ENCODE measurements around the gene AP1B1. TPM values are rescaled to one million over a fixed set of nuclear protein-coding genes. Genes with fewer than 3 reads are reported as not detected.
"Not testable (repeated sequence)": the region's sequence is repeated elsewhere in the genome, so short reads cannot be mapped to it uniquely, and the experiment has no call there.

Gene AP1B1
- total and polyA plus RNA-seq, 4 donors = 17.6 to 63.4 (median 44.0) TPM

DNA sequence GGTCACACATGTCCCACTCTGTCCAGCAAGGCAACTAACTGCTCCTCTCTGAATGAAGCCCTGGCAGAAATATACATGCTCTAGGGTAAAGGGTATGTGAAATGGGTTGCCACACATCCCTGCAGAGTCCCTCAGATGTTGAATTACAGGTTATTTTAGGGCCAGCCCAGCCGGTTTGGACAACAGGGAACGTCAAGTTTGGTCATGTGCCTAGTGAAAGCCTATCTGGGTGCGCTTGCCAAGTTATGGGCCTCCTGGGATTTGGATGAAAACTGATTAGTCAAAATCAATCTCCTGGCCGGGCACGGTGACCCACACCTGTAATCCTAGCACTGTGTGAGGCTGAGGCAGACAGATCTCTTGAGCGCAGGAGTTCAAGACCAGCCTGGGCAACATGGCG, 10.4 kb downstream of the AP1B1 start:
- Histone ChIP-seq H3K36me3 (ENCODE audit: control insufficient read depth in 4 of 4, insufficient read depth in 3 of 4, low read depth in 1 of 4, low read length in 3 of 4) (peaks cover 0 to 9% (median under 1%) of the 10 kb centered on the region in 4 donors), H3K27me3 (ENCODE audit: control insufficient read depth in 4 of 4, insufficient read depth in 4 of 4, low read length in 3 of 4) (no peaks in the 10 kb centered on the region), H3K9me3 (ENCODE audit: control insufficient read depth in 4 of 4, low read length in 3 of 4) (no peaks in the 10 kb centered on the region), H3K27ac (ENCODE audit: low read depth in 1 of 2, low read length in 2 of 2) (no peak overlapping the region), H3K9ac (ENCODE audit: low read depth in 1 of 2, low read length in 2 of 2) (no peak overlapping the region), H3K4me1 (ENCODE audit: control insufficient read depth in 4 of 4, insufficient read depth in 4 of 4, low read length in 3 of 4) (peaks cover 0 to 13% (median 8%) of the 10 kb centered on the region in 4 donors), H3K4me3 (ENCODE audit: low read depth in 1 of 3, low read length in 3 of 3) (no peak overlapping the region)
- no peak for DNase-seq (ENCODE audit: low spot score)
- TF ChIP-seq SP1 (IDR thresholded peaks at IDR 0.05) = peak; percentile 56
- TF ChIP-seq RXRA (IDR thresholded peaks at IDR 0.05) = peak; percentile 27 to 47
- TF ChIP-seq, protein P1, sequence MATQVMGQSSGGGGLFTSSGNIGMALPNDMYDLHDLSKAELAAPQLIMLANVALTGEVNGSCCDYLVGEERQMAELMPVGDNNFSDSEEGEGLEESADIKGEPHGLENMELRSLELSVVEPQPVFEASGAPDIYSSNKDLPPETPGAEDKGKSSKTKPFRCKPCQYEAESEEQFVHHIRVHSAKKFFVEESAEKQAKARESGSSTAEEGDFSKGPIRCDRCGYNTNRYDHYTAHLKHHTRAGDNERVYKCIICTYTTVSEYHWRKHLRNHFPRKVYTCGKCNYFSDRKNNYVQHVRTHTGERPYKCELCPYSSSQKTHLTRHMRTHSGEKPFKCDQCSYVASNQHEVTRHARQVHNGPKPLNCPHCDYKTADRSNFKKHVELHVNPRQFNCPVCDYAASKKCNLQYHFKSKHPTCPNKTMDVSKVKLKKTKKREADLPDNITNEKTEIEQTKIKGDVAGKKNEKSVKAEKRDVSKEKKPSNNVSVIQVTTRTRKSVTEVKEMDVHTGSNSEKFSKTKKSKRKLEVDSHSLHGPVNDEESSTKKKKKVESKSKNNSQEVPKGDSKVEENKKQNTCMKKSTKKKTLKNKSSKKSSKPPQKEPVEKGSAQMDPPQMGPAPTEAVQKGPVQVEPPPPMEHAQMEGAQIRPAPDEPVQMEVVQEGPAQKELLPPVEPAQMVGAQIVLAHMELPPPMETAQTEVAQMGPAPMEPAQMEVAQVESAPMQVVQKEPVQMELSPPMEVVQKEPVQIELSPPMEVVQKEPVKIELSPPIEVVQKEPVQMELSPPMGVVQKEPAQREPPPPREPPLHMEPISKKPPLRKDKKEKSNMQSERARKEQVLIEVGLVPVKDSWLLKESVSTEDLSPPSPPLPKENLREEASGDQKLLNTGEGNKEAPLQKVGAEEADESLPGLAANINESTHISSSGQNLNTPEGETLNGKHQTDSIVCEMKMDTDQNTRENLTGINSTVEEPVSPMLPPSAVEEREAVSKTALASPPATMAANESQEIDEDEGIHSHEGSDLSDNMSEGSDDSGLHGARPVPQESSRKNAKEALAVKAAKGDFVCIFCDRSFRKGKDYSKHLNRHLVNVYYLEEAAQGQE (IDR thresholded peaks at IDR 0.05) = no peak
- 53% methylated on average over 7 of the region's 7 CpGs for WGBS

DNA sequence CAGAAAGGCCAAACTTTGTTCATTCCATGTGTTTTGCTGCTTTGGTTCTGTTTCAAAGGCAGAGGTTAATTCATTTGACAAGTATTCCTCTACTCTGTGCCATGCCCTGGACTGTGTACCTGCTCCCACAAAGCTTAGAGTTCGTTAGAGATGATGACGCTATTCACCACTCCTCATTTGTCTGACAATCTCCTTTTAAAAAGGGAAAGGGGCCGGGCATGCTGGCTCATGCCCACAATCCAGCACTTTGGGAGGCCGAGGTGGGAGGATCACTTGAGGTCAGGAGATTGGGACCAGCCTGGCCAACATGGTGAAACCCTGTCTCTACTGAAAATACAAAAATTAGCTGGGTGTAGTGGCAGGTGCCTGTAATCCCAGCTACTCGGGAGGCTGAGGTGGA, 11.7 kb downstream of the AP1B1 start:
- not testable (repeated sequence) for H3K27ac ChIP-seq (ENCODE audit: low read depth in 1 of 2, low read length in 2 of 2); H3K9ac ChIP-seq (ENCODE audit: low read depth in 1 of 2, low read length in 2 of 2)

DNA sequence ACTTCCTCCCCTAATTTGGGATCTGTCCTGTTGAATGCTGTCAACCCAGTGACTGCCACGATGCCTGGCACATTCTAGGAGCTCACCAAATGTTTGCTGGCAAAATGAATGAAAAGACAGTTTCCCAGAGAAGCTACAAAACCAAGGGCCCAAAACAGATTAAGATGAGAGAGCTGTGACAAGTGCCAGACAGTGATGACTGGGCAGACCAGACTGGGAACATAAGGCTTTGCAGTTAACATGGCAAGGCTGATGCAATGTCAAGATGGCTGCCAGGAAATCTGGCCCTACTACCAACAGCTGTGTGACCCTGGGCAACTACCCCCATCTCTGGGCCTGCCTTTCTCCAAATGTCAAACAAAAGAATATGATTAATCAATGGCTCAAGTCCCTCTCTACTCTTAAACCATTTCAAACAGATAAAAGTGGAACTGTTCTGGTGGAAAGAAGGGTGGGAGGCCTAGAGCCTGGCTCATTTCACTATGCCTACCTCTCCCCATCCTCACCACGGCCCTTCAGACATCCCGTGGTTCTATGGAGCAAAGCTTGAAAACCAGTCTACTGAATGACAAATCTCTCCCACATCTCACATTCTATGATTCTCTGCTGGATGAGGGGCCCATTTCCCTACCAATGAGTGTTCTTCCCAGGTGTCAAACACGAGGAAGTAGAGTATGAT, 12.8 kb downstream of the AP1B1 start:
- no peak overlapping the region for H3K9ac ChIP-seq (ENCODE audit: low read depth in 1 of 2, low read length in 2 of 2)
- peaks cover 2 to 9% (median 4%) of the 10 kb centered on the region in 4 donors for H3K36me3 ChIP-seq (ENCODE audit: control insufficient read depth in 4 of 4, insufficient read depth in 3 of 4, low read depth in 1 of 4, low read length in 3 of 4)
- DNase-seq (ENCODE audit: low spot score) = no peak
- no peak overlapping the region for H3K4me3 ChIP-seq (ENCODE audit: low read depth in 1 of 3, low read length in 3 of 3)
- no peaks in the 10 kb centered on the region for H3K9me3 ChIP-seq (ENCODE audit: control insufficient read depth in 4 of 4, low read length in 3 of 4)
- H3K4me1 ChIP-seq (ENCODE audit: control insufficient read depth in 4 of 4, insufficient read depth in 4 of 4, low read length in 3 of 4) = peaks cover 0 to 4% (median 0%) of the 10 kb centered on the region in 4 donors
- no peaks in the 10 kb centered on the region for H3K27me3 ChIP-seq (ENCODE audit: control insufficient read depth in 4 of 4, insufficient read depth in 4 of 4, low read length in 3 of 4)
- no peak overlapping the region for H3K27ac ChIP-seq (ENCODE audit: low read depth in 1 of 2, low read length in 2 of 2)
- WGBS = 89% methylated on average over 4 of the region's 4 CpGs
- TF ChIP-seq RAD21 (IDR thresholded peaks at IDR 0.05) = no peak
- no peak for TF ChIP-seq SP1 (IDR thresholded peaks at IDR 0.05)
- TF ChIP-seq RXRA (IDR thresholded peaks at IDR 0.05) = no peak
- no peak for TF ChIP-seq TAF1 (conservative IDR thresholded peaks at IDR 0.05)
- no peak for TF ChIP-seq EGR1 (IDR thresholded peaks at IDR 0.05; ENCODE audit: low read depth in 2 of 2)
- TF ChIP-seq NR2F2 (IDR thresholded peaks at IDR 0.05) = no peak
- TF ChIP-seq, protein P2, sequence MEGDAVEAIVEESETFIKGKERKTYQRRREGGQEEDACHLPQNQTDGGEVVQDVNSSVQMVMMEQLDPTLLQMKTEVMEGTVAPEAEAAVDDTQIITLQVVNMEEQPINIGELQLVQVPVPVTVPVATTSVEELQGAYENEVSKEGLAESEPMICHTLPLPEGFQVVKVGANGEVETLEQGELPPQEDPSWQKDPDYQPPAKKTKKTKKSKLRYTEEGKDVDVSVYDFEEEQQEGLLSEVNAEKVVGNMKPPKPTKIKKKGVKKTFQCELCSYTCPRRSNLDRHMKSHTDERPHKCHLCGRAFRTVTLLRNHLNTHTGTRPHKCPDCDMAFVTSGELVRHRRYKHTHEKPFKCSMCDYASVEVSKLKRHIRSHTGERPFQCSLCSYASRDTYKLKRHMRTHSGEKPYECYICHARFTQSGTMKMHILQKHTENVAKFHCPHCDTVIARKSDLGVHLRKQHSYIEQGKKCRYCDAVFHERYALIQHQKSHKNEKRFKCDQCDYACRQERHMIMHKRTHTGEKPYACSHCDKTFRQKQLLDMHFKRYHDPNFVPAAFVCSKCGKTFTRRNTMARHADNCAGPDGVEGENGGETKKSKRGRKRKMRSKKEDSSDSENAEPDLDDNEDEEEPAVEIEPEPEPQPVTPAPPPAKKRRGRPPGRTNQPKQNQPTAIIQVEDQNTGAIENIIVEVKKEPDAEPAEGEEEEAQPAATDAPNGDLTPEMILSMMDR (IDR thresholded peaks at IDR 0.05; ENCODE audit: low read depth, low read length, missing input control) = no peak
- TF ChIP-seq FOXA1 (IDR thresholded peaks at IDR 0.05) = no peak
- TF ChIP-seq, protein P3, sequence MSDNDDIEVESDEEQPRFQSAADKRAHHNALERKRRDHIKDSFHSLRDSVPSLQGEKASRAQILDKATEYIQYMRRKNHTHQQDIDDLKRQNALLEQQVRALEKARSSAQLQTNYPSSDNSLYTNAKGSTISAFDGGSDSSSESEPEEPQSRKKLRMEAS (IDR thresholded peaks at IDR 0.05) = no peak
- no peak for TF ChIP-seq HNF4A (conservative IDR thresholded peaks at IDR 0.05)
- no peak for TF ChIP-seq HNF4G (IDR thresholded peaks at IDR 0.05)
- TF ChIP-seq FOXA2 (IDR thresholded peaks at IDR 0.05) = no peak
- TF ChIP-seq, protein P4, sequence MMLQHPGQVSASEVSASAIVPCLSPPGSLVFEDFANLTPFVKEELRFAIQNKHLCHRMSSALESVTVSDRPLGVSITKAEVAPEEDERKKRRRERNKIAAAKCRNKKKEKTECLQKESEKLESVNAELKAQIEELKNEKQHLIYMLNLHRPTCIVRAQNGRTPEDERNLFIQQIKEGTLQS (IDR thresholded peaks at IDR 0.05) = no peak
- TF ChIP-seq, protein P5, sequence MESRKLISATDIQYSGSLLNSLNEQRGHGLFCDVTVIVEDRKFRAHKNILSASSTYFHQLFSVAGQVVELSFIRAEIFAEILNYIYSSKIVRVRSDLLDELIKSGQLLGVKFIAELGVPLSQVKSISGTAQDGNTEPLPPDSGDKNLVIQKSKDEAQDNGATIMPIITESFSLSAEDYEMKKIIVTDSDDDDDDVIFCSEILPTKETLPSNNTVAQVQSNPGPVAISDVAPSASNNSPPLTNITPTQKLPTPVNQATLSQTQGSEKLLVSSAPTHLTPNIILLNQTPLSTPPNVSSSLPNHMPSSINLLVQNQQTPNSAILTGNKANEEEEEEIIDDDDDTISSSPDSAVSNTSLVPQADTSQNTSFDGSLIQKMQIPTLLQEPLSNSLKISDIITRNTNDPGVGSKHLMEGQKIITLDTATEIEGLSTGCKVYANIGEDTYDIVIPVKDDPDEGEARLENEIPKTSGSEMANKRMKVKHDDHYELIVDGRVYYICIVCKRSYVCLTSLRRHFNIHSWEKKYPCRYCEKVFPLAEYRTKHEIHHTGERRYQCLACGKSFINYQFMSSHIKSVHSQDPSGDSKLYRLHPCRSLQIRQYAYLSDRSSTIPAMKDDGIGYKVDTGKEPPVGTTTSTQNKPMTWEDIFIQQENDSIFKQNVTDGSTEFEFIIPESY (IDR thresholded peaks at IDR 0.05) = no peak
- TF ChIP-seq, protein P1 (IDR thresholded peaks at IDR 0.05) = no peak
- no peak for TF ChIP-seq YY1 (IDR thresholded peaks at IDR 0.05)

More for the DNA sequence above, 11.7 kb downstream of the AP1B1 start:
- not testable (repeated sequence) for H3K36me3 ChIP-seq (ENCODE audit: control insufficient read depth in 4 of 4, insufficient read depth in 3 of 4, low read depth in 1 of 4, low read length in 3 of 4); H3K9me3 ChIP-seq (ENCODE audit: control insufficient read depth in 4 of 4, low read length in 3 of 4); H3K4me1 ChIP-seq (ENCODE audit: control insufficient read depth in 4 of 4, insufficient read depth in 4 of 4, low read length in 3 of 4); DNase-seq (ENCODE audit: low spot score); H3K4me3 ChIP-seq (ENCODE audit: low read depth in 1 of 3, low read length in 3 of 3); H3K27me3 ChIP-seq (ENCODE audit: control insufficient read depth in 4 of 4, insufficient read depth in 4 of 4, low read length in 3 of 4)
- WGBS = 97% methylated on average over 5 of the region's 5 CpGs
